ENCODE results near the gene CLEC20A.
"Not testable (repeated sequence)": the region's sequence is repeated elsewhere in the genome, so short reads cannot be mapped to it uniquely, and the experiment has no call there.

CLEC20A gene

DNA sequence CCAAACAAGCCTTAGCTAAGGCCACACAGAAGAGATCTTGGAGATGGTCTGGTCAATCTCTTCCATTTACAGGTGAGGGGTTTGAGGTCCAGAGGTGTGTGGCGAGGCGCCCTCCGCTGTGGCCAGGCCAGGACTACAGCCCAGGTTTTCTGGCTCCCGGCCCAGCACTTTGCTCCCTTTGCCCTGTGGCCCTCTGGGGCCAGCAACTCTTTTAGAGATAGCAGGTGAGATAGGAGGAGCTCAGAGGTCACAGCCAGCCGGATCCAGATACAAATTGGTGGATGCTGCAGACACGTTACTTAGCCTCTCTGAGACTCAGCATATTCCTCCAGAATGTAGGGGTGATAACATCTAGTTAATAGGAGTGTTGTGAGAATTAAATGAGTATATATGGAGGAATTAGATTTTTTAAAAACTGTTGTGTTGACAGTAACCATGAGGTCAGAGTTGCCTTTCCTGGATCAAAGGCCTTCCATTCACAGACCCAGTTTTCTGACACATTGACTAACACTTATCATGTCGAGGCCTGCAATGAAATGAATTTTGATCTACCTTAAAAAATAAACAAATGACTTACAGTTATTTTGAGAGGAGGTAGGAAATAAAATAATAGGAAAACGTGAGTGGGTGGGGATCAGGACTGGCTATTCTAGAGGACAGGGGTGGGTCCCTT is 32.7 kb upstream of the CLEC20A start:
- DNase-seq (ENCODE audit: low spot score), result no peak

DNA sequence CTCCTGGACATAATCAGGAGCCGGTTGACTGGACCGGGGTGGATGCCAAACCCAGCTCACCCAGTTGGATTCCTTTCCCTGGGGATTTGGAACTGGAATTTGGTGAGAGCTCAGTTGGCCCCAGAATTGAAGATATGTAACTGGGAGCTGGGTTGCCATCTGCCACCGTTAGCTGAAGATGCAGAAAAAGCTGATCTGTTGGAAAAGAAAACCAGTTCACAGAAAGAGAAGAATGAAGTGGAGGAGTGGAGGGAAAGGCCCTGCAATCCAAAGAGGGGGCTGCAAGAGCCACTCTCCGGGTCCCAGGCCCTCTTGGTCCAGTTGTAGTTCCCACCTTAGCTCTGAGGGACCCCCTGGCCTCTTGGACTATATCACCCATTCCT is 32.2 kb upstream of the CLEC20A start:
- DNase-seq (ENCODE audit: low spot score), result no peak

DNA sequence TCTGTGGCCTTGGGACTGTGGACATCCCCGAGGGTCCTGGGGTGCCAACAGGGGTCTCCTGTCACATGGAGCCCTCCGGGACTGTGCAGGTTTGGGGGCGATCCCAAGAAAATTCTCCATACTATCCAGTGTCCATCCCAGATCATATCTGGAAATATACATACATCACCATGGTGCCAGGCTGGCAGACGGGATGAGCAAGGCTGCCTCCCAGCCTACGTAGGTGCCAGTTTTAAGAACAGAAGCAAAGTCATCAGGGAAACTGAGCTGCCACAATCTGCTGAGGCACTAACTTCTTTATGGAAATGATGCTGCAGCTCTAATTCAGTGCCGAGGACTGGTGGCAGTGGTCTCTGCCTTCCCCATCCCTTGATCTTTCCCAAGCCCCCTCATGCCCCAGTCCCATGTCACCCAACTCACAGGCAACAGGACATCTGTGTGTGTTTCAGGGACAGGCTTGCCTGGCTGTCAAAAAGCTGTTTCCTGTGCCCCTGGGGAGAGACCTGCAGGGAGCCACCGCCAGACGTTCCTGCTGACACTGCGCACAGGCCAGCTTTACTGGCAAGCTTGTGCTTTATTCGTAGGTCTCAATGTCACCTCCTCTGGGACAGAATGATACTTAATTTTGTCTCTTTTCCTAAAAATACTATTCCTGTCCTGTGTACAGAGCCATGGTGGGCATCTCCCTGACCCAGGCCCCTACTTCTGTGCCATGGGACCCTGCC is 31.6 kb upstream of the CLEC20A start:
- DNase-seq (ENCODE audit: low spot score), result no peak

DNA sequence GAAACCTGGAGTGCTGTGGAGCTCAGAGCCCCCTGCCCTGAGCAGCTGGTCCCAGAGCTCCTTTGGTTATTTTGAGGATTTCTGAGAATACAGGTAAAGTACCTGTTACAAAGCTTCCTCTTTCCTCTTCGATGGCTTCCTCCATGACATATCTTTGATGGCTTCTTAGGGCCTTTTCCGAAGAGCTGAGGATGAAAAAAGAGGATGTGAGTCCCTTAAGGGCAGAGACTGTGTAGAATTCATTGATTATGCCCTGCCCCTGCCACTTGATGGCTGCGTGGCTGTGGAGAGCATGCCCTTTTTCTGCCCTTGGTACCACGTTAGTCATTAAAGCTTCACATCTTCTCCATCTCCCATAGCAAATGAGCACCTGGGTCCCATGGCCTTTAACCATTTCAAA is 30.4 kb upstream of the CLEC20A start:
- DNase-seq (ENCODE audit: low spot score), result no peak

DNA sequence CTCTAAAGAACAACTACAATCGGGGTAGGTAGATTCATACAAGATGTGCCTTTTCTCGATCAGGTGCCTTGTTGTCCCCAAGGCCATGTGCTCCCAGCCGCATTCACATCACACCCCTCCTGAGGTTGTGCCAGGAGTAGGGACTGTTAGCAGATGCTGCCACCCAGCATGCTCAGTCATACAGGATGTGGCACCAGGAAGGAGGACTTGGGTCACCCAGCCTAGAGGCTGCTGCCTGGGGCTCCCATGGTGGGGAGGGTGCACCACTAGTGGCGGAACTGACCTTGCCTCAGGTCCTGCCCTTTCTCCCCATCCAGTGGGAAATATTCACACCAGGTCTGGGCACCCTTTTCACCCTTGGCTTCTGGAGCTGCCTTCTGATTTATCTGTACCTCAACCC is 24.5 kb upstream of the CLEC20A start:
- no peak for DNase-seq (ENCODE audit: low spot score)

DNA sequence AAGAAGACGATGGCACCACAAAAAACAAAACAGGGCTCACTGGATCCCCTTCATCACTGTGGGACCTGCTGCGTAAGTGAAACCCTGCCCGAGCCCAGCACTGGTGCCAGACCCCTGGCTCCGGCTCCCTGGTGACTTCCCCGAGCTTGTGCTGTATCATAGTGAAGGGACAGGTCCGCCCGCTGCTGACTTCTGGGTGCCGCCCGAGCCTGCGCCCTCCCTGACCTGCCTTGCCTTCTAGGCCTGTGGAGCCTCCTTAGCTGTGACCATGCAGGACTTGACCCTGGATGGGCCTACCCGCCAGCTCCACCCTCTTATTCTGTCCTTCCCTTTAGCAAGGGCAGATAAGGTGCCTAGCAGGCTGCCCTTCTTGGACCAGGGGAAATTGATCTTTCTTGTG is 24.0 kb upstream of the CLEC20A start:
- no peak for DNase-seq (ENCODE audit: low spot score)

DNA sequence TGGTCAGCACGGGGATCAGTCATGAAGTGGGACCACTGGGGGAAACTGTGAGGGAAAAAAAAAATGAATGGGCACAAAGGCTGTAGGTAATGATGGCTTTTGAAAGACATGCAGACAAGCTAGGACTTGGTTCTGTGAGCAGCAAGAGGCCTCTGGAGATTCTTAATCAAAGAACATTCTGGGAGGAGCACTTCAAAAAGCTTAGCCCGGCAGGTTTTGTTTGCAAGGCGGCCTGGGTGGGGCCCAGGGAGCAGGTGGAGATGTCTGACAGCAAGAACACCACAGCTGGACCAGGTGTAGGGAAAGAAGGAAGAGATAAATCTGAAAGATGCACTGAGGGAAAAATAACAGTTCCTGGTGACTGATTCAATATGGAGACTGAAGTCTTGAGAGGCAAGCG is 22.1 kb upstream of the CLEC20A start:
- no peak for DNase-seq (ENCODE audit: low spot score)

DNA sequence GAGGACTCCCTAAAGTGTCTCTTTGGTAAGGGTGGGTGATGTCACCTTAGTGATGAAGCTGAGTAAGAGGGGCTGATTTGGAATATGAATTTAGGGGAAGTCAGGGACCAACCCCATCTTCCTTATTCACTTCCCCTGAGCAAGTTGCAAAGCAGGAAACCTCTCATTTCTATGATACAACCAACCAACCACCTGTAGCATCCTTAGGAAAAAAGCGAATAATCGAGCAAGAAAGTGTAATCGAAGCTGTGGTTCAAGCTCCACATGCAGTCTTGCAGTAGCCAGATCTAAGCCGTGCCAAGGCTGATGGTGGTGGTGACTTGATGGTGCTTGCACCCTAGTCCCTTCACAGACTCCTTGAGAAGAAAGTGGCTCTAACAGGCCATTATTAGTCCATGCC is 19.3 kb upstream of the CLEC20A start:
- DNase-seq (ENCODE audit: low spot score), result no peak

DNA sequence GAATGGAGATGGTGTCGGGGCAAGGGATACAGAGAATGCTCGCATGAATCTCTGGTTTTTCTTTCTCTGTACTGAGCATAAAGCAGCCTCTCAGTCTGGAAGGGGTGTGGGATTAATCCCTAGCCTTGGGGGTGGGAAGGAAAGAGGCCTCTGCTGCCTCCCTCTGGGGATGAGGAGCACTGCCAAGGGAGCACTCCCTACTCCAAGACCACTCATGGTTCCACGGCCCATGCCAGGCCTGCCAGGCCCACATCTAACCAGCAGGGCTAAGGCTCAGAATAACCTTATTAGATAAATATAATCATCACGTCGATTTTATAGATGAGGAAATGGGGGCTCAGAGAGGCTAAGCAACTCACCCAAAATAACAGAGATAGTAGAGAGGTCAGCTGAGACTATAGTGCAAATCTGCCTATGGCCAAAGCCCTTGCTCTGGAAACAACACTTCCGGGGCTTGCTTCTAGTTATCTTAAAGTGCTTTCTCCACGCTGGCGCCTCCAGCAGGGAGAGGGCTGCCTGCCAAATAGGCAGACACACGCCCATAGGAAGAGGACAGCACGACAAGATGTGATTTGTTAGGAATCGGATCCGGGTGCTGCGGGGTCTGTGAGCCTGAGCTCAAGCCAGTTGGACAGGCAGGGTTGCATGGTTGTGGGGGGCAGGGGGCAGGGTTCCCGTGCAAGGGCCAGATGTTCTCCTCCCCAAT is 16.7 kb upstream of the CLEC20A start:
- no peak for DNase-seq (ENCODE audit: low spot score)

DNA sequence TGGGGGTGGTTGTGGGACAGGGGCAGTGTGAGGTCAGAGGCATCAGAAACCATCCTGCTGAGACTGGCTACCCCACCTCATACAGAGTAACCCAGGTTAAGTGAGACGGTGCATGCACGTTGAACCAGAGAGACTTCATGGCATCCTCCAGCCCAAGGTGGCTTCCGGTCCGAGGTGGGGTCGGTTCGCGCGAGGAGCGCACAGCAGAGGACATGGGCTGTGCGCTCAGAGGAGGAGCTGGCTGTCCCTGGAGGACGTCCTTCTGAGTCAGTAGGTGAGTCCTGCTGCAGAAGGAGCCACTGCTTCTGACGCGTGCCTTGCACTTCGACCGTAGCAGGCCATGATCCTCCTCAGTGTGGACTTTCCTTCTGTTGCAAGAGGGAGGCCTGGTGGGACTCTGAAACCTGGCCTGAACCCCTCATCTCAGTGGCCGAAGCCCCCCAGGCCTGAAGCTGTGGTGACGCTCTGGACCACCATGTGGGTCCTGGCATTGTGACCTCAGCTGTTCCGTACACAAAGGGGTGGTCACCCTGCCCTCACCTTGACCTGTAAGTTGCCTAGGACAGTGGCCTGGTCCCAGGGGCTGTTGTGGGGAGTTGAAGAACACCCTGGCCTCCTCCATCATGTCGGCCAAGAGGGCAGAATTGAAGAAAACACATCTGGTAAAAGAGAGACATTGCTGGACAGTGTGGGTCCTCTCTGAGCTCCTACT is 16.0 kb upstream of the CLEC20A start, which contains the start of gene TEX35:
TEX35 (plus strand) TSS at position 544 of the 712 bp plus-strand sequence; CDS start at position 624, 80 bp downstream.
- no peak for DNase-seq (ENCODE audit: low spot score)

DNA sequence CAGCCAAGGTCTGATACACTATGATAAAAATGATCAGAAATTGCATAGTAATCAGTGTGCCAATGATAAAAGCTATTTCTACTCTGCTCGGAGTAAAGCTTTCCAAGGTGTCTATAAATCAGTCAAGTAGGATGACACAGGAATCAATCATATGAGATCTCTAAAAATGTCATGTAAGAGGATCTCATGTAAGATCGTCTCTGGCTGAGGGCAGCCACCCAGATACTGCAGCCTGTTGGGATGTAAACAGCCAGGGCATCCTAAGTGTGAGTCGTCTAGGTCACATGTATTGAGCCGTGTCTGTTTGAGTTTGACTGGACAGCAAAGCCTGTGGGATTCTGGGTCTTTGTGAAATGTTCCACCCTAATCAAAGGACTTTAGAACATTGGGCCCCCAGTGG is 13.4 kb upstream of the CLEC20A start:
- DNase-seq (ENCODE audit: low spot score), result no peak

DNA sequence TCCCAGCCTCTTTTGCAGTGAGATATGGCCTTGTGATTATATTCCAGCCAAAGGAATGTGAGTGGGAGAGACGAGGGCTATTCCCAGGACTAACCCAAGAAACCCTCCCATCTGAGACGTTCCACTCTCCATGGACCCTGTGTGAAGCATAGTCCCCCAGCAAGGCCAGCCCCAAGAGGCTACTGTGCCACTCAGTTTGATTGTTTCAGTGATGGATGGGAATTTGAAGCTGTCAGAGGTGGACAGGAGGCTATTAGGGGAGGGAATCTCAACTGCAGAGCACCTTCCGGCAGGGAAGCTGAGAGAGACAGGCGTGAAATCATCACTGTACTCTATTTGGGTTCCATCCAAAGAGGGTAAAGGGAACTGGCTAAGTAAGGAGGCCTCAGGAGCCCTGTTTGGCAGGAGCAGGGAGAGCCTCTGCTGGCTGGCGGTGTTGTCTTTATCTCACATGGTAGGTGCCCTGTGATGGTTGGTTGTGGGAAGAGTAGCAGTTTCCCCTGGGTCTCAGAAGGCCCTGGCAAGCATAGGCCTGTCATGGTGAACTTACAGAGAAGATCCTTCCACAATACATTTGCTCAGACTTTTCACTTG is 12.7 kb upstream of the CLEC20A start:
- DNase-seq (ENCODE audit: low spot score), result no peak

DNA sequence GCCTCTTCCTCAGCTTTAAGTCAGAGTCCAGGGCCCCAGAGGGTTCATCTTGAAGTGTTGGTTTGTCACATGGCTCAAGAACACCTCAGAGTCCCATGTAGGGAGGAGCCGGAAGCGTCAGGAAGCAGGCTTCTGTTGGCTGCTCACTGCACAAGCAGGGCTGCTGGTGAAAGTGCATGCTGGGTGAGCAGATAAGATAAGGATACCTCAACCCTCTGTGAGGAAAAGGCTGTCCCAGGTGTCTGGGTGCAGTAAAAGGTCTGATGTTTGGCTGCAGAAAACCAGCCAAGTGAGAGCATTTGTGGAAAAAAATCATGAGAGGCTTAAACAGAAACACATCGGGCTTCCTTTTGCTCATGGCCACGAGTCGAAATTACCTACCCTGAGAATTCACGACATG is 9.9 kb upstream of the CLEC20A start:
- DNase-seq (ENCODE audit: low spot score), result peak; percentile 37

DNA sequence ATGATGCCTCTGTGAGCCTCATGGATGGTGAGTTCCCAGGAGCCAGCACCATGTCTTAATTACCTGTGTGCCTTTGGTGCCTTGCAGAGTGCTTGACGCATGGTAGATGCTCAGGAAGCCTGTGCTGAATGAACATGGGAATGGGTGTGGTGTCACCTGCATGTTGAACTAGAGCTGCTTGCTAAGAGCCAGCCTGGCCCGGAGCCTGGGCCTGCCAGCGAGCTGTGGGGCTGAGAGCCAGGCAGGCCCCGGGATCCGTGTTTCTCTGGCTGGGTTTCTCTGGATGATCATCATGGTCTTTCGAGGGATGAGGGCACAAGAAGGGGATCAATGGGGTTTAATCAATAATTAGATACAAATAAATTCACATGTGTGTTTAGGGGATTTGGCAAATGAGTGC is 9.4 kb upstream of the CLEC20A start:
- no peak for DNase-seq (ENCODE audit: low spot score)

DNA sequence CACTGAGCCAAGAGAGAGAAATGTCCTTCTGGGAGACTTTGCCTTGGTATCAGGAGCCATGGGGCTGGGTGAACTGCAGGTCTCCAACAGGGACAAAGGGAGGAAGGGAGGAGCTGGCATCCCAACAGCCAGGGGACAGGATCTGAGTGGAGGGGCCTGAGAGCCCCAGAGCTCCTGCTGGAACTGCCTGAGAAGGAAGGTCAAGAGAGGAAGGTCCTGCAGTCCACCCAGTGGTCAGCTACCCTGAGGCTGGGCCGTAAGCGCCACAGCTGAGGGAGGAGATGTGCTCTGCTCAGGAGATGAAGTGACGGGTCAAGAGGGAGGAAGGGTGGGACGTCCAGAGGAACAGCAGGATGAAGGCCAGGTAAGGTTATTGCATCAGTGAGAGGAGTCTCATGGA is 7.5 kb upstream of the CLEC20A start:
- DNase-seq (ENCODE audit: low spot score), result no peak

DNA sequence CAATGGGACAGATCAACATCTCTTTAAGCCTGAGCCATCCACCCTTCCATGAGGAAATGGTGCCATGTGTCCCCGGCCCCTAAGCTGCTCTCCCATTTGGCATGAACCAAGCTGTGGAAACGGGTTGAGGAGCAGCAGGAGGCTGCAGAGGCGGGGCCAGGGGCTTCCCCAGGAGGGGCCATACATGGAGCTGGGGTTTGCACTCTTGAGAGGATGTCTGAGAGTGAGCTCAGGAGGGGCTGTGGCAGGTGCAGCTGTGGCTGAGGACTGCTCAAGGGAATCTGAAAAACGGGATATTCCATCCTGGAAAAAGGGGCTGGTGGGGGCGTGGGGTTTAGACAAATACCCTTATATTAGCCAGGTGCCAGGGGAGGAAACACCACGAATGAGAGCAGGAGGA is 7.1 kb upstream of the CLEC20A start:
- no peak for DNase-seq (ENCODE audit: low spot score)

DNA sequence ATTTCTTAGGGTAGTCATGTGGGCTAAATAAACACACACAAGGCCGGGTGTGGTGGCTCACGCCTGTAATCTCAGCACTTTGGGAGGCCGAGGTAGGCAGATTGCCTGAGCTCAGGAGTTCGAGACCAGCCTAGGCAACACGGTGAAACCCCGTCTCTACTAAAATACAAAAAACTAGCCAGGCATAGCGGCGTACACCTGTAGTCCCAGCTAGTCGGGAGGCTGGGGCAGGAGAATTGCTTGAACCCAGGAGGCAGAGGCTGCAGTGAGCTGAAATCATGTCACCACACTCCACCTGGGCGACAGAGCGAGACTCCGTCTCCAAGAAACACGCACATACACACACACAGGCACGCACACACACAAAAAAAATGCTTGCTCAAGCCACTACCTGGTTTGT is 6.6 kb upstream of the CLEC20A start:
- DNase-seq (ENCODE audit: low spot score), result not testable (repeated sequence)

DNA sequence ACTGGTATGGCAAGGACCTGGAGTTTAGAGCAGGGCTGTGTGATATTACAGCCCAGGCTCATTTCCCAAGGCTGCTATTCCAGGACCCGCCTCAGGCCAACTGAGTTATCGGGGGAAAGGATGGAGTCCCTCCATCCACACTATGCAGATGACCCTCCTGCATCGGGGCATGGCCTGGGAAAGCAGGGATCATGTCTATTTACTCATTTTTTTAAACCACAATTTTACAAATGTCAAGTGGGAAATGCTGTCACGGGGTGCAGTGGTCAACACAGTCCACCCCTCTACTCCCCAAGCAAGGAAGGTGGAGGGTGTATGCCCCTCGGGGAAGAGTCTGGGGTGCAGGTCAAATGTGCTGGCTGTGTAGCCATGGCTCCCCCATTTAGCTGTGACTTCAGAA is 6.1 kb upstream of the CLEC20A start:
- no peak for DNase-seq (ENCODE audit: low spot score)

DNA sequence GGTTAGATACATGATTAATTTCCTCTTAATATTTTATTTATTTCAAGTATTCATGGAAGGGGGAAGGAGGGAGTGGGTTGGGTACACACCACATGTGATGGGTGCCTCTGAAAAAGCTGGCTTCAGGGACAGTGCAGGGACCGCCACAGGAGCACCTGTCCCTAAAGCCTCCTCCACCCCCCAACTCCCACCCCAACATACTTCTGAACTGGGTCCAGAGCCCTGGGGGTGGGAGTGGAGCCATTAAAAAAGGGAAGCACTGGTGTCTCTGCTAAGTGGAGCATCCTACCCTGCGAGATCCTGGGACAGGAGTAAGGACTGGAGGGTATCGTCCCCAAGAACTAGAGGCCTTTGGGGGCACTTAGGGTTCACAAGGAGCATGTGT is 5.6 kb upstream of the CLEC20A start:
- DNase-seq (ENCODE audit: low spot score), result no peak

DNA sequence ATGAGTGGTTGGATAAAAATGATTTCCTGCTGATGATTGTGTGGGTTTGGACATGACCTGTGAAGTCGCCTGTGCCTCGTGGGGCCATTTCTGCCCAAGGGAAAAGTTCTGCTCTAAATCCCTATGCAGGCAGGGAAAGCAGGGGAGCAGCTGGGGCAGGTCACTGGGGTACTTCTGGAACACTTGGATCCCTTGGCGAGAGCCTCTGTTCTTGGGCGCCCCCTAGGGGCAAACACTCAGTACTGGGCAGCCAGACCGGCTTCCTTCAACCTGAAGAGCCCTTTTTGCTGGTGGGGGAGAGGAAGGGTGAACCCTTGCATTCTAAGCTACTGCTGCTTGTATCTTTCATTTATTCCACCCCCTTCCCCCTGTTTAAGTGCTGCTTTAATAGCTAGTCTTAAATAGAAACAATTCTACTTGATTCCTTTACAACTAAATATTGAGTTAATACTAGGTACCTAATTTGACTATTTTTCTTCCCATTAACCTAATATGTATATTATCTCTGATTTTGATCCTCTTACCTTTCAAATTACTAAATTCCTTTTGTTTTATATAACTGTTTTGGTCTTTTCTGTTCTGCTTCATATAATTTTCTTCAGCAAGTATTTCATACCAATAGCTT is 5.1 kb upstream of the CLEC20A start:
- DNase-seq (ENCODE audit: low spot score), result peak; percentile 58

DNA sequence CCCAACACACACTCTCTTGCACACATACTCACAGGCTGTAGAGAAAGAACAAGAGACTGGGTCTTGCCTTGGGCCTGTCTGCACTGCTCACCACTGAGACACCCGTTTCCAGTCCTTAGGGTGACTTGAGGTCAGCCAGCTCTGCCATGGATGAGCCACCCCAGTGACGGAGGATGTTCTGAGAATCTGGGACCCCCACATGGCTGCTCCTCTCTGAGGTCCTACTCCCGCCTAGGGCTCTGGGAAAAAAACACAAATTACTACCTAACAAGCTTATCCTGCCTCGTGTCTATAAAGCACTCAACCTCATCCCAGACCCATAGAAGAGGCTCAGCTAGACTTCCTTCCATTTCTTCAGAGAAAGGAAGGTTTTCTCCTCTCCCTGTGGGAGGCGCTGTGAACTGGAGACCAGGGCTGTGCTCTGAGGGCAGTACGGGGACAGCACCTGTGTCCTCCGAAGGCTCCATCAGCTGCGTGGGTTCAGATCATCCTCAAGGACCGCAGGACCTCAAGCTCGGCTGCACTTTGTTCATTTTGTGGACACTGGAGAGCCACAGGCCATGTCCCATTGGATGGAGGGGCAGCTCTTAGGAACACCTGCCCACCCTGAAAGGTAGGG is 4.3 kb upstream of the CLEC20A start:
- DNase-seq (ENCODE audit: low spot score), result no peak
